ENCODE data around the gene CFHR5. TPM values are rescaled to one million over a fixed set of nuclear protein-coding genes. Genes with fewer than 3 reads are reported as not detected.

The CFHR5 gene
- total and polyA plus RNA-seq, 2 experiments from 2014 or later = not detected

- no peak for DNase-seq (ENCODE audit: low spot score)
- peaks cover 1% of the 10 kb centered on the region for H3K27me3 Mint-ChIP-seq (ENCODE audit: insufficient read depth, low read depth, poor library complexity)
- no peaks in the 10 kb centered on the region for H3K79me2 ChIP-seq (replicated peaks; ENCODE audit: insufficient read depth)
These were observed 71.7 kb downstream of the CFHR5 start for GRCh38 chr1:197049100-197049499.

More at GRCh38 chr1:197049100-197049499, 71.7 kb downstream of the CFHR5 start:
- TF ChIP-seq CTCF (conservative IDR thresholded peaks at IDR 0.05; ENCODE audit: low read depth in 2 of 2) = no peak
- no peak for TF ChIP-seq REST (IDR thresholded peaks at IDR 0.05; ENCODE audit: unreplicated experiment)
- no peak for TF ChIP-seq ZNF114 (CRISPR knock-in tag; IDR thresholded peaks at IDR 0.05)
- TF ChIP-seq ETS1 (IDR thresholded peaks at IDR 0.05) = no peak
- no peak for TF ChIP-seq NANOG (IDR thresholded peaks at IDR 0.05; ENCODE audit: borderline replicate concordance)
- TF ChIP-seq POLR2AphosphoS5 (IDR thresholded peaks at IDR 0.05; ENCODE audit: low read depth) = no peak
- TF ChIP-seq, protein P1, sequence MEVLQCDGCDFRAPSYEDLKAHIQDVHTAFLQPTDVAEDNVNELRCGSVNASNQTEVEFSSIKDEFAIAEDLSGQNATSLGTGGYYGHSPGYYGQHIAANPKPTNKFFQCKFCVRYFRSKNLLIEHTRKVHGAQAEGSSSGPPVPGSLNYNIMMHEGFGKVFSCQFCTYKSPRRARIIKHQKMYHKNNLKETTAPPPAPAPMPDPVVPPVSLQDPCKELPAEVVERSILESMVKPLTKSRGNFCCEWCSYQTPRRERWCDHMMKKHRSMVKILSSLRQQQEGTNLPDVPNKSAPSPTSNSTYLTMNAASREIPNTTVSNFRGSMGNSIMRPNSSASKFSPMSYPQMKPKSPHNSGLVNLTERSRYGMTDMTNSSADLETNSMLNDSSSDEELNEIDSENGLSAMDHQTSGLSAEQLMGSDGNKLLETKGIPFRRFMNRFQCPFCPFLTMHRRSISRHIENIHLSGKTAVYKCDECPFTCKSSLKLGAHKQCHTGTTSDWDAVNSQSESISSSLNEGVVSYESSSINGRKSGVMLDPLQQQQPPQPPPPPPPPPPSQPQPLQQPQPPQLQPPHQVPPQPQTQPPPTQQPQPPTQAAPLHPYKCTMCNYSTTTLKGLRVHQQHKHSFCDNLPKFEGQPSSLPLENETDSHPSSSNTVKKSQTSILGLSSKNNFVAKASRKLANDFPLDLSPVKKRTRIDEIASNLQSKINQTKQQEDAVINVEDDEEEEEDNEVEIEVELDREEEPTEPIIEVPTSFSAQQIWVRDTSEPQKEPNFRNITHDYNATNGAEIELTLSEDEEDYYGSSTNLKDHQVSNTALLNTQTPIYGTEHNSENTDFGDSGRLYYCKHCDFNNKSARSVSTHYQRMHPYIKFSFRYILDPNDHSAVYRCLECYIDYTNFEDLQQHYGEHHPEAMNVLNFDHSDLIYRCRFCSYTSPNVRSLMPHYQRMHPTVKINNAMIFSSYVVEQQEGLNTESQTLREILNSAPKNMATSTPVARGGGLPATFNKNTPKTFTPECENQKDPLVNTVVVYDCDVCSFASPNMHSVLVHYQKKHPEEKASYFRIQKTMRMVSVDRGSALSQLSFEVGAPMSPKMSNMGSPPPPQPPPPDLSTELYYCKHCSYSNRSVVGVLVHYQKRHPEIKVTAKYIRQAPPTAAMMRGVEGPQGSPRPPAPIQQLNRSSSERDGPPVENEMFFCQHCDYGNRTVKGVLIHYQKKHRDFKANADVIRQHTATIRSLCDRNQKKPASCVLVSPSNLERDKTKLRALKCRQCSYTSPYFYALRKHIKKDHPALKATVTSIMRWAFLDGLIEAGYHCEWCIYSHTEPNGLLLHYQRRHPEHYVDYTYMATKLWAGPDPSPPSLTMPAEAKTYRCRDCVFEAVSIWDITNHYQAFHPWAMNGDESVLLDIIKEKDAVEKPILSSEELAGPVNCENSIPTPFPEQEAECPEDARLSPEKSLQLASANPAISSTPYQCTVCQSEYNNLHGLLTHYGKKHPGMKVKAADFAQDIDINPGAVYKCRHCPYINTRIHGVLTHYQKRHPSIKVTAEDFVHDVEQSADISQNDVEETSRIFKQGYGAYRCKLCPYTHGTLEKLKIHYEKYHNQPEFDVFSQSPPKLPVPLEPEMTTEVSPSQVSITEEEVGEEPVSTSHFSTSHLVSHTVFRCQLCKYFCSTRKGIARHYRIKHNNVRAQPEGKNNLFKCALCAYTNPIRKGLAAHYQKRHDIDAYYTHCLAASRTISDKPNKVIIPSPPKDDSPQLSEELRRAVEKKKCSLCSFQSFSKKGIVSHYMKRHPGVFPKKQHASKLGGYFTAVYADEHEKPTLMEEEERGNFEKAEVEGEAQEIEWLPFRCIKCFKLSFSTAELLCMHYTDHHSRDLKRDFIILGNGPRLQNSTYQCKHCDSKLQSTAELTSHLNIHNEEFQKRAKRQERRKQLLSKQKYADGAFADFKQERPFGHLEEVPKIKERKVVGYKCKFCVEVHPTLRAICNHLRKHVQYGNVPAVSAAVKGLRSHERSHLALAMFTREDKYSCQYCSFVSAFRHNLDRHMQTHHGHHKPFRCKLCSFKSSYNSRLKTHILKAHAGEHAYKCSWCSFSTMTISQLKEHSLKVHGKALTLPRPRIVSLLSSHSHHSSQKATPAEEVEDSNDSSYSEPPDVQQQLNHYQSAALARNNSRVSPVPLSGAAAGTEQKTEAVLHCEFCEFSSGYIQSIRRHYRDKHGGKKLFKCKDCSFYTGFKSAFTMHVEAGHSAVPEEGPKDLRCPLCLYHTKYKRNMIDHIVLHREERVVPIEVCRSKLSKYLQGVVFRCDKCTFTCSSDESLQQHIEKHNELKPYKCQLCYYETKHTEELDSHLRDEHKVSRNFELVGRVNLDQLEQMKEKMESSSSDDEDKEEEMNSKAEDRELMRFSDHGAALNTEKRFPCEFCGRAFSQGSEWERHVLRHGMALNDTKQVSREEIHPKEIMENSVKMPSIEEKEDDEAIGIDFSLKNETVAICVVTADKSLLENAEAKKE (CRISPR knock-in tag; IDR thresholded peaks at IDR 0.05) = no peak
- no peaks in the 10 kb centered on the region for H3K36me3 Mint-ChIP-seq (ENCODE audit: low read depth)
- Histone ChIP-seq H3K27ac (ENCODE audit: low read depth) (no peak overlapping the region), H3K4me3 (no peak overlapping the region), H4K20me1 (replicated peaks; ENCODE audit: insufficient read depth) (no peaks in the 10 kb centered on the region), H3K36me3 (ENCODE audit: insufficient read depth) (no peaks in the 10 kb centered on the region), H3K27me3 (ENCODE audit: insufficient read depth) (no peaks in the 10 kb centered on the region), H3F3A (replicated peaks; ENCODE audit: low read depth) (no peaks in the 10 kb centered on the region), H2AFZ (no peak overlapping the region), H3K9me2 (ENCODE audit: insufficient read depth) (no peaks in the 10 kb centered on the region), H3K4me2 (no peak overlapping the region), H3K4me1 (ENCODE audit: insufficient read depth) (no peaks in the 10 kb centered on the region)
- no peaks in the 10 kb centered on the region for H3K4me1 Mint-ChIP-seq
- H3K27ac Mint-ChIP-seq = no peak overlapping the region
- no peak for ATAC-seq
- no peak overlapping the region for H3K4me3 Mint-ChIP-seq
- H3K9me3 Mint-ChIP-seq = no peaks in the 10 kb centered on the region; the same call in 2 of the 3 replicates

Measured in GM23338 (cell line).